ENCODE measurements around the gene TIMMDC1. TPM values are rescaled to one million over a fixed set of nuclear protein-coding genes. Genes with fewer than 3 reads are reported as not detected.

TIMMDC1 gene
- total RNA-seq, 3 donors from 2014 or later = 40.8 to 54.1 (median 47.1) TPM

DNA sequence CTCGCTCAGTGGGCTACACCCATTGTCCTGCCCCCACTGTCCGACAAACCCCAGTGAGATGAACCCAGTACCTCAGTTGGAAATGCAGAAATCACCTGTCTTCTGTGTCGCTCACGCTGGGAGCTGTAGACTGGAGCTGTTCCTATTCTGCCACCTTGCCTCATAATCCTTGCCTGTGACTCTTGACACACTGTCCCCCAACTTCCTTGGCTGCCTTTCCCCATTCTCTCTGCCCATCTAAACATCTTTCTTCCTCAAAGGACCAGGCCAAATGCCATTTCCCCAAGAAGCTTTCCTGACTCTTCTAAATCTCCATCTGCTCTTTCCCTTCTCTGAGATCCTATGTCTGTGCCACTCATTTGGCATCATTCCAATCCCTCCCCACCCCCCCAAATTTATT lies 70.8 kb downstream of the TIMMDC1 start:
- no peak overlapping the region for H3K27ac ChIP-seq

DNA sequence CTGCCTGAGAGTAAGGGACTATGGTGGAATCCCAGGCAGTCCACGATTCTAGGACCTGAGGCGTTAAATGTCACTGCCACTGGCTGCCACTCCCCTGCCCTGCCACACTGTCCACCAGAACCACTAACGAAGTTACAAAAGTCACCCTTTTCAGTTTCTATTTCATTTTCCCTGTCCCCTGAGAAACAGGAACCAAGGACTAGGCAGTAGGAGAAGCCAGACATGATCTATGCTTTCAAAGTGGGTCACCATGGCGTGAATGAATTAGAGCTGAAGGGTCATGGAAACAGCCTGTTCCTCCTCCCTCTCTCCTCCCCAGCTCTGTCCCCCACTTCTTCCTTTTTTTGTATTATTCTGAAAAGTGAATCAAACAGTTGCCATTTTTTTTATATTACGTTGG lies 71.9 kb downstream of the TIMMDC1 start:
- TF ChIP-seq, protein P1, sequence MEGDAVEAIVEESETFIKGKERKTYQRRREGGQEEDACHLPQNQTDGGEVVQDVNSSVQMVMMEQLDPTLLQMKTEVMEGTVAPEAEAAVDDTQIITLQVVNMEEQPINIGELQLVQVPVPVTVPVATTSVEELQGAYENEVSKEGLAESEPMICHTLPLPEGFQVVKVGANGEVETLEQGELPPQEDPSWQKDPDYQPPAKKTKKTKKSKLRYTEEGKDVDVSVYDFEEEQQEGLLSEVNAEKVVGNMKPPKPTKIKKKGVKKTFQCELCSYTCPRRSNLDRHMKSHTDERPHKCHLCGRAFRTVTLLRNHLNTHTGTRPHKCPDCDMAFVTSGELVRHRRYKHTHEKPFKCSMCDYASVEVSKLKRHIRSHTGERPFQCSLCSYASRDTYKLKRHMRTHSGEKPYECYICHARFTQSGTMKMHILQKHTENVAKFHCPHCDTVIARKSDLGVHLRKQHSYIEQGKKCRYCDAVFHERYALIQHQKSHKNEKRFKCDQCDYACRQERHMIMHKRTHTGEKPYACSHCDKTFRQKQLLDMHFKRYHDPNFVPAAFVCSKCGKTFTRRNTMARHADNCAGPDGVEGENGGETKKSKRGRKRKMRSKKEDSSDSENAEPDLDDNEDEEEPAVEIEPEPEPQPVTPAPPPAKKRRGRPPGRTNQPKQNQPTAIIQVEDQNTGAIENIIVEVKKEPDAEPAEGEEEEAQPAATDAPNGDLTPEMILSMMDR (IDR thresholded peaks at IDR 0.05) = no peak
- no peak for TF ChIP-seq POLR2AphosphoS5 (IDR thresholded peaks at IDR 0.05)
- TF ChIP-seq POLR2A (IDR thresholded peaks at IDR 0.05) = no peak
- H3K9me3 ChIP-seq = no peaks in the 10 kb centered on the region
- H3K27ac ChIP-seq = no peak overlapping the region
- no peak overlapping the region for H3K4me3 ChIP-seq
- no peaks in the 10 kb centered on the region for H3K36me3 ChIP-seq
- no peaks in the 10 kb centered on the region for H3K4me1 ChIP-seq
- DNase-seq (ENCODE audit: low spot score in 2 of 2) = no peak
- no peaks in the 10 kb centered on the region for H3K27me3 ChIP-seq
- intact Hi-C loops (cut with DNase I; ENCODE audit: low total_unique reads) = no loop called here

More for the DNA sequence above, 70.8 kb downstream of the TIMMDC1 start:
- no peaks in the 10 kb centered on the region for H3K4me1 ChIP-seq
- DNase-seq (ENCODE audit: low spot score in 2 of 2) = no peak
- H3K36me3 ChIP-seq = no peaks in the 10 kb centered on the region
- H3K9me3 ChIP-seq = no peaks in the 10 kb centered on the region
- TF ChIP-seq, protein P1 (IDR thresholded peaks at IDR 0.05) = no peak
- no peak for TF ChIP-seq POLR2AphosphoS5 (IDR thresholded peaks at IDR 0.05)
- TF ChIP-seq POLR2A (IDR thresholded peaks at IDR 0.05) = no peak
- no peak overlapping the region for H3K4me3 ChIP-seq
- intact Hi-C loops (cut with DNase I; ENCODE audit: low total_unique reads) = no loop called here
- no peaks in the 10 kb centered on the region for H3K27me3 ChIP-seq

DNA sequence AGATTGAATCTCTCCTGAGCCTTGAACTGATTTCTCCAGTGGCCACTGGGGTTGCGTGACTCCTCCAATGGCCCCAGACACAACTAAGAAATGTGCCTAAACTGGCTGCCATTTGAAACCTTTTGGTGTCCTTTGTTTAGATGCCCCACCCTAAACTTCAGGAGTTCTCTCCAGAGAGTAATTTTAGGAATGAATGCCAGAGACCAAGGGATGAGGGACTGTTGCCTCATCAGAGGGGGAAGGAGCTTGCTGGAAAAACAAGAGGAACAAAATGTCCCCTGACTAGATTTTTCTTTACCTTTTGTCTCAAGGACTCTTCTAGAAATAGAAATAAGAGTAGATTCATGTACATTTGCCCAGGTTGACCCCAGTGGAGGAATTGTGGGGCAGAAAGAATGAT lies 72.9 kb downstream of the TIMMDC1 start:
- no peaks in the 10 kb centered on the region for H3K9me3 ChIP-seq
- H3K27me3 ChIP-seq = no peaks in the 10 kb centered on the region
- TF ChIP-seq POLR2AphosphoS5 (IDR thresholded peaks at IDR 0.05) (no peak), POLR2A (IDR thresholded peaks at IDR 0.05) (no peak)
- TF ChIP-seq, protein P1 (IDR thresholded peaks at IDR 0.05) = no peak
- no peaks in the 10 kb centered on the region for H3K4me1 ChIP-seq
- H3K36me3 ChIP-seq = no peaks in the 10 kb centered on the region
- H3K4me3 ChIP-seq = no peak overlapping the region
- DNase-seq (ENCODE audit: low spot score in 2 of 2) = no peak
- intact Hi-C loops (cut with DNase I; ENCODE audit: low total_unique reads) = no loop called here
- H3K27ac ChIP-seq = no peak overlapping the region

DNA sequence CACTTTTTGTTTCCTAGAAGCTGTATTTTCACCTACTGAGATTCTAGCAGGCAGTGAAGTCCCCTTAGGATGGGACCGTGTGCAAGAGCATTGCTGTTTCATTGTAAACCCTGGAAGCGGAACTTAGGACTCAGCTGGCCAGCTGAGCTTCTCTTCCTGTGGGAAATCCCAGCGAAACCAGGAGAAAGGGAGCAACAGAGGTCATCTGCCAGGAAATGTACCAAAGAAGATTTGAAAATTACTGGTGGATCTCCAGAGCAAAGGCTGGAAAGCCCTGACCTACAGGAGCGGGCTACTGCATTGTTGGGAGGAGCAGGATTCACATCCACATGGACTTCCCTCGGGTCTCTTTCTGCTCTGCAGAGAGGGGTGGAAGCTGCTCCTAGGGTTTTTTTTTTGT lies 73.3 kb downstream of the TIMMDC1 start:
- TF ChIP-seq, protein P1 (IDR thresholded peaks at IDR 0.05) = no peak
- TF ChIP-seq POLR2A (IDR thresholded peaks at IDR 0.05) = no peak
- TF ChIP-seq POLR2AphosphoS5 (IDR thresholded peaks at IDR 0.05) = no peak
- H3K9me3 ChIP-seq = no peaks in the 10 kb centered on the region
- H3K27ac ChIP-seq = no peak overlapping the region
- H3K4me1 ChIP-seq = no peaks in the 10 kb centered on the region
- no peaks in the 10 kb centered on the region for H3K36me3 ChIP-seq
- H3K27me3 ChIP-seq = no peaks in the 10 kb centered on the region
- DNase-seq (ENCODE audit: low spot score in 2 of 2) = no peak
- intact Hi-C loops (cut with DNase I; ENCODE audit: low total_unique reads) = no loop called here
- no peak overlapping the region for H3K4me3 ChIP-seq

Other genes with a start within 250 kb of the TIMMDC1 start
- gene ARHGAP31, start 204.2 kb upstream of the TIMMDC1 start, total RNA-seq = 10 to 100 TPM; 11.6 to 19.3 (median 18.2) TPM
- gene TMEM39A, start 34.9 kb upstream of the TIMMDC1 start, total RNA-seq = 10 to 100 TPM; 30.2 to 53.7 (median 36.4) TPM
- 10 to 100 TPM; 13.0 to 28.8 (median 16.4) TPM for gene POGLUT1, start 29.6 kb upstream of the TIMMDC1 start, total RNA-seq
- 1 to 10 TPM in 2 of 3 donors, under 1 TPM in 1; 0.96 to 1.8 (median 1.6) TPM for gene CD80, start 61.1 kb downstream of the TIMMDC1 start, total RNA-seq
- 10 to 100 TPM in 1 of 3 donors, 1 to 10 TPM in 2; 5.9 to 10.9 (median 9.8) TPM for gene ADPRH, start 80.9 kb downstream of the TIMMDC1 start, total RNA-seq
- 1 to 10 TPM in 2 of 3 donors, under 1 TPM in 1; 0.59 to 4.9 (median 2.1) TPM for gene PLA1A, start 99.3 kb downstream of the TIMMDC1 start, total RNA-seq
- gene POPDC2, start 162.0 kb downstream of the TIMMDC1 start, total RNA-seq = 1 to 10 TPM; 1.1 to 7.9 (median 6.9) TPM
- gene COX17, start 178.9 kb downstream of the TIMMDC1 start, total RNA-seq = 10 to 100 TPM; 26.7 to 42.6 (median 33.4) TPM
- 10 to 100 TPM in 2 of 3 donors, 1 to 10 TPM in 1; 4.3 to 25.2 (median 24.6) TPM for gene CFAP91, start 204.5 kb downstream of the TIMMDC1 start, total RNA-seq